GM12878 (cell line): Measurements from ENCODE around the gene AFAP1. TPM values are rescaled to one million over a fixed set of nuclear protein-coding genes. Genes with fewer than 3 reads are reported as not detected.

ENCODE experiments used
- ATAC-seq: fragments of 200-7000 bp; cut with Tn5 transposase; 3 replicates; pipeline ENCODE4 v1.9.1; 2020; ENCODE audit warnings: mild to moderate bottlenecking, moderate library complexity
- BruUV-seq: library from RNA; stranded (reverse); fragments of 400-500 nt; replicated peaks from 2 replicates; lab custom pipeline; 2021; lab: Mats Ljungman, UMichigan
- CTCF ChIA-PET: fragments of 300-600 bp; sonication (Branson Sonifier 250); formaldehyde crosslinking; extraction: SDS; loops from one replicate; lab custom pipeline; 2021; ENCODE audit warnings: inconsistent platforms; lab: Yijun Ruan, JAX
- POLR2A ChIA-PET: fragments of 350-600 bp; formaldehyde crosslinking; extraction: SDS; loops from one replicate; lab custom pipeline; 2021; ENCODE audit warnings: inconsistent platforms; lab: Charles Lee
- RAD21 ChIA-PET: fragments of 300-600 bp; sonication (Branson Sonifier 250); formaldehyde crosslinking; loops from one replicate; lab custom pipeline; 2023; ENCODE audit warnings: antibody characterized with exemption; ENCODE audit not compliant: unreplicated experiment; lab: Charles Lee
- SMC1A ChIA-PET: fragments of 300-600 bp; sonication (Branson Sonifier 250); formaldehyde crosslinking; loops from one replicate; lab custom pipeline; 2023; ENCODE audit not compliant: unreplicated experiment, uncharacterized antibody; lab: Charles Lee
- DNase-seq: peaks from one replicate; pipeline ENCODE4 v3.0.0-alpha.2; 2011; ENCODE audit warnings: low read depth, low spot score
- FAIRE-seq: peaks from 3 replicates; lab custom pipeline; 2011; peaks lifted over from hg19 to GRCh38; lab: Jason Lieb, UNC
- H2AFZ ChIP-seq: 2 replicates; pipeline ENCODE4 v1.6.0; 2011; ENCODE audit warnings: low read depth, low read length, control low read depth; ENCODE audit not compliant: control insufficient read depth
- H3K27ac ChIP-seq: 2 replicates; pipeline ENCODE4 v1.5.1; 2011; ENCODE audit warnings: control low read depth; ENCODE audit not compliant: control insufficient read depth, insufficient read depth
- H3K27me3 ChIP-seq, 2 experiments: replicated peaks in 1 of 2; 2 replicates each; pipeline versions ENCODE4 v1.6.0 to v1.6.1; 2011; ENCODE audit warnings: low read length in 1 of 2; ENCODE audit not compliant: control insufficient read depth in 2 of 2, insufficient read depth in 2 of 2
- H3K36me3 ChIP-seq, 2 experiments: 2 replicates each; pipeline ENCODE4 v1.5.1; 2011; ENCODE audit warnings: low read length in 1 of 2; ENCODE audit not compliant: control insufficient read depth in 2 of 2, insufficient read depth in 2 of 2
- H3K4me1 ChIP-seq: 2 replicates; pipeline ENCODE4 v1.6.1; 2011; ENCODE audit warnings: mild to moderate bottlenecking, low read length, moderate library complexity, mixed read lengths; ENCODE audit not compliant: control insufficient read depth, insufficient read depth
- H3K4me2 ChIP-seq: 2 replicates; pipeline ENCODE4 v1.6.0; 2011; ENCODE audit warnings: control low read depth; ENCODE audit not compliant: control insufficient read depth, insufficient read depth
- H3K4me3 ChIP-seq: fragments of 200-600 bp; sonication (generic); 2 replicates; pipeline ENCODE4 v1.5.1; 2016
- H3K79me2 ChIP-seq: 2 replicates; pipeline ENCODE4 v1.6.0; 2011; ENCODE audit warnings: low read length; ENCODE audit not compliant: control insufficient read depth, insufficient read depth
- H3K9ac ChIP-seq: 2 replicates; pipeline ENCODE4 v1.8.0; 2011; ENCODE audit warnings: low read length, control low read depth, mixed read lengths; ENCODE audit not compliant: control insufficient read depth, insufficient read depth
- H3K9me3 ChIP-seq: replicated peaks from 3 replicates; pipeline ENCODE4 v1.5.1; 2011; ENCODE audit warnings: mild to moderate bottlenecking, low read length; ENCODE audit not compliant: control insufficient read depth, insufficient read depth
- H4K20me1 ChIP-seq: 2 replicates; pipeline ENCODE4 v1.6.0; 2011; ENCODE audit not compliant: control insufficient read depth, insufficient read depth
- CBX5 ChIP-seq: sonication (generic); IDR thresholded peaks from 2 replicates; pipeline ENCODE4 v1.6.1; 2016; ENCODE audit warnings: low read depth, moderate library complexity, mild to moderate bottlenecking, inconsistent platforms
- CHD2 ChIP-seq: IDR thresholded peaks from 2 replicates; pipeline ENCODE4 v1.6.1; 2011; ENCODE audit warnings: low read depth, low read length, improper control_type of control experiment, borderline replicate concordance
- E2F4 ChIP-seq: IDR thresholded peaks from 2 replicates; pipeline ENCODE4 v1.6.1; 2012; ENCODE audit warnings: low read depth, low read length, improper control_type of control experiment
- FOXM1 ChIP-seq: IDR thresholded peaks from 2 replicates; pipeline ENCODE4 v1.6.1; 2012; ENCODE audit warnings: low read depth, mild to moderate bottlenecking, inconsistent platforms, low read length, moderate library complexity
- MTA2 ChIP-seq: fragments of 450-650 bp; IDR thresholded peaks from 2 replicates; pipeline ENCODE4 v1.6.1; 2016; ENCODE audit warnings: low read depth, mild to moderate bottlenecking, moderate library complexity
- MXI1 ChIP-seq: fragments of 150-350 bp; IDR thresholded peaks from 2 replicates; pipeline ENCODE4 v1.6.1; 2011; ENCODE audit warnings: low read depth, mild to moderate bottlenecking, inconsistent platforms, low read length, improper control_type of control experiment
- PBX3 ChIP-seq: IDR thresholded peaks from 2 replicates; pipeline ENCODE4 v1.6.1; 2011; ENCODE audit warnings: mild to moderate bottlenecking, low read depth, low read length, moderate library complexity; ENCODE audit not compliant: insufficient replicate concordance
- POLR2AphosphoS5 ChIP-seq: IDR thresholded peaks from 2 replicates; pipeline ENCODE4 v1.6.1; 2011; ENCODE audit warnings: mild to moderate bottlenecking, low read length, inconsistent platforms
- RCOR1 ChIP-seq: conservative IDR thresholded peaks from 2 replicates; pipeline ENCODE4 v1.6.1; 2012; ENCODE audit warnings: low read depth, low read length, improper control_type of control experiment
- TAF1 ChIP-seq: IDR thresholded peaks from 2 replicates; pipeline ENCODE4 v1.6.1; 2011; ENCODE audit warnings: mild to moderate bottlenecking, low read depth, low read length, borderline replicate concordance
- ZBTB33 ChIP-seq: fragments of 450-650 bp; IDR thresholded peaks from 2 replicates; pipeline ENCODE4 v1.6.1; 2017; ENCODE audit warnings: mild to moderate bottlenecking
- ZNF274 ChIP-seq: IDR thresholded peaks from one replicate; pipeline ENCODE4 v1.8.0; 2011; ENCODE audit not compliant: insufficient read length, insufficient read depth
- ZNF384 ChIP-seq: IDR thresholded peaks from 2 replicates; pipeline ENCODE4 v1.6.1; 2012; ENCODE audit warnings: low read depth, mild to moderate bottlenecking, low read length, improper control_type of control experiment, borderline replicate concordance
- ZNF592 ChIP-seq: fragments of 450-650 bp; IDR thresholded peaks from 2 replicates; pipeline ENCODE4 v1.6.1; 2017; ENCODE audit warnings: mild to moderate bottlenecking, moderate library complexity
- ZNF622 ChIP-seq: fragments of 450-650 bp; IDR thresholded peaks from 2 replicates; pipeline ENCODE4 v1.6.1; 2017; ENCODE audit warnings: mild to moderate bottlenecking, inconsistent platforms
- WGBS: methylation state at CpG from one replicate; pipeline ENCODE4 v1.1.6; 2016; ENCODE audit warnings: low lambda C conversion rate; ENCODE audit not compliant: insufficient replicate concordance, insufficient coverage; ENCODE audit errors: missing lambda C conversion rate; 5-methylcytosine and 5-hydroxymethylcytosine counted together
- in situ Hi-C: fragments of 300-500 bp; cut with MboI; formaldehyde crosslinking; loops from 9 replicates; pipeline ENCODE4 v1.14.3; 2018; ENCODE audit warnings: mixed read lengths
- intact Hi-C: fragments of 100-400 bp; cut with micrococcal nuclease; formaldehyde crosslinking; loops from one replicate; pipeline ENCODE4 v1.14.2; 2022; ENCODE audit not compliant: unreplicated experiment
- polyA plus RNA-seq, 11 experiments: library from polyadenylated mRNA; depleted of rRNA in 4 of 11; unstranded in 6 of 11; stranded (reverse) in 5 of 11; fragments of >200 nt; fragmentation: Nextera tagmentation in 4 of 11; fragmentation: Illumina TruSeq in 1 of 11; extraction: Ambion mirVana in 4 of 11; extraction: Trizol in 1 of 11; gene quantifications; 1 replicate in 1 of 11; 2 replicates in 10 of 11; pipeline versions ENCODE4 v1.2.1 to v1.2.3, GENCODE V29; 2011 to 2016; ENCODE audit warnings: inconsistent platforms in 2 of 11, missing spikeins in 2 of 11, low read depth in 1 of 11
- total RNA-seq, 4 experiments: library from RNA; depleted of rRNA in 3 of 4; stranded (reverse); fragments of >200 nt in 3 of 4; fragmentation: Illumina TruSeq in 1 of 4; extraction: Trizol in 1 of 4; gene quantifications; 2 replicates each; pipeline versions ENCODE4 v1.2.1 to v1.2.3, GENCODE V29; 2013 to 2021

The AFAP1 gene
- total and polyA plus RNA-seq, 10 of the 15 experiments (the other 5 are each of a cell fraction or from before 2014, with no cell fraction given): 0.02 to 0.23 (median 0.09) TPM; not detected in 1

GRCh38 chr4:7808752-7809151 is 130.9 kb downstream of the AFAP1 start:
- ATAC-seq (no peak), DNase-seq (no peak), FAIRE-seq (no peak)
- no peaks in the 10 kb centered on the region; a peak in 1 of 4 replicates for H3K27me3 ChIP-seq
- BruUV-seq: no TSS peak
- H3K79me2 ChIP-seq: no peaks in the 10 kb centered on the region
- intact Hi-C loops (no loop called here), in situ Hi-C loops (no loop called here)
- H3K9ac ChIP-seq: no peak overlapping the region
- H3K36me3 ChIP-seq: no peaks in the 10 kb centered on the region
- CTCF ChIA-PET: interaction anchor here (0.6 to 0.7 kb wide), 2 partner anchors 119 to 666 kb away, joined by 3 read pairs; no protein-coding TSS in a partner anchor
- SMC1A ChIA-PET: no interaction called here
- RAD21 ChIA-PET: no interaction called here
- H4K20me1 ChIP-seq: no peaks in the 10 kb centered on the region
- TF ChIP-seq MTA2 (no peak), ZNF622 (no peak), ZBTB33 (no peak), MXI1 (no peak), FOXM1 (no peak), PBX3 (no peak), CBX5 (no peak), POLR2AphosphoS5 (no peak), ZNF384 (no peak), RCOR1 (no peak), E2F4 (no peak), ZNF592 (no peak), TAF1 (no peak), ZNF274 (no peak), CHD2 (no peak)
- 11% methylated on average over 5 of the region's 6 CpGs for WGBS
- POLR2A ChIA-PET: no interaction called here
- no peak overlapping the region for H2AFZ ChIP-seq
- H3K4me2 ChIP-seq: no peak overlapping the region
- H3K9me3 ChIP-seq: no peaks in the 10 kb centered on the region
- H3K27ac ChIP-seq: no peak overlapping the region
- H3K4me1 ChIP-seq: no peaks in the 10 kb centered on the region
- H3K4me3 ChIP-seq: no peak overlapping the region
